ENCODE data around the gene MARK2.

MARK2 gene

DNA sequence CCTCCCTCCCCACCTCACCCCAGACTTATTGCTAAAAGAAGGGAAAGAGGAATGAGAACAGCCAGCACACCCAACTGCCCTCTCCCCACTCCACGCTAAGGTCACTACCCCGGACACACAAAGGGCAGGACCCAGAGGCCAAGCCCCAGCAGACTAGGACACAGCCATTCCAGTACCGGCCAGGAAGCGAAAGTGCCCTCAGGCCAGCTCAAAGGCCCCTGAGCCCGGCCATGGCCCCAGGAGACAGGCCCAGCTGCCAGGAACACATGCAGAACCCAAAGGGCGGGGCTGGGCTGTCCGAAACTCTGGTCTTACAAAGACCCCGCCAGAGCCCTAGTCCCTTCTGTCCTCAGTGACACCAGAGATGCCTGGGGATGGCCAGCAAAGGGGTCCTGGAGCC lies 72.5 kb downstream of the MARK2 start:
- H3K4me1 ChIP-seq (ENCODE audit: control insufficient read depth in 1 of 2, insufficient read depth in 2 of 2, low read length in 2 of 2): peaks cover 0 to 39% of the 10 kb centered on the region in 2 donors
- H3K27me3 ChIP-seq (ENCODE audit: low read depth, low read length): no peaks in the 10 kb centered on the region
- no peak overlapping the region for H3K27ac ChIP-seq (ENCODE audit: low read length)
- no peaks in the 10 kb centered on the region for H3K9me3 ChIP-seq (ENCODE audit: control insufficient read depth in 1 of 2, low read length in 2 of 2)
- no peak overlapping the region for H3K4me3 ChIP-seq (ENCODE audit: low read depth in 1 of 2, low read length in 2 of 2)
- peaks cover 7 to 19% of the 10 kb centered on the region in 2 donors for H3K36me3 ChIP-seq (ENCODE audit: control insufficient read depth in 1 of 2, insufficient read depth in 2 of 2, low read length in 2 of 2)

GRCh38 chr11:63911876-63912275 lies 73.0 kb downstream of the MARK2 start:
- Histone ChIP-seq H3K4me3 (ENCODE audit: low read depth in 1 of 2, low read length in 2 of 2) (no peak overlapping the region), H3K4me1 (ENCODE audit: control insufficient read depth in 1 of 2, insufficient read depth in 2 of 2, low read length in 2 of 2) (peaks cover 0 to 39% of the 10 kb centered on the region in 2 donors), H3K9me3 (ENCODE audit: control insufficient read depth in 1 of 2, low read length in 2 of 2) (no peaks in the 10 kb centered on the region), H3K27me3 (ENCODE audit: low read depth, low read length) (no peaks in the 10 kb centered on the region), H3K27ac (ENCODE audit: low read length) (no peak overlapping the region), H3K36me3 (ENCODE audit: control insufficient read depth in 1 of 2, insufficient read depth in 2 of 2, low read length in 2 of 2) (peaks cover 7 to 18% of the 10 kb centered on the region in 2 donors)

- Histone ChIP-seq H3K4me1 (ENCODE audit: control insufficient read depth in 1 of 2, insufficient read depth in 2 of 2, low read length in 2 of 2) (peaks cover 0 to 36% of the 10 kb centered on the region in 2 donors), H3K36me3 (ENCODE audit: control insufficient read depth in 1 of 2, insufficient read depth in 2 of 2, low read length in 2 of 2) (peaks cover 7 to 10% of the 10 kb centered on the region in 2 donors), H3K4me3 (ENCODE audit: low read depth in 1 of 2, low read length in 2 of 2) (no peak overlapping the region), H3K27ac (ENCODE audit: low read length) (no peak overlapping the region), H3K27me3 (ENCODE audit: low read depth, low read length) (no peaks in the 10 kb centered on the region), H3K9me3 (ENCODE audit: control insufficient read depth in 1 of 2, low read length in 2 of 2) (no peaks in the 10 kb centered on the region)
These were observed 73.8 kb downstream of the MARK2 start for GRCh38 chr11:63912678-63913077.

GRCh38 chr11:63913866-63914830 lies 75.2 kb downstream of the MARK2 start:
- Histone ChIP-seq H3K27me3 (ENCODE audit: low read depth, low read length) (no peaks in the 10 kb centered on the region), H3K4me3 (ENCODE audit: low read depth in 1 of 2, low read length in 2 of 2) (no peak overlapping the region), H3K4me1 (ENCODE audit: control insufficient read depth in 1 of 2, insufficient read depth in 2 of 2, low read length in 2 of 2) (peaks cover 0 to 36% of the 10 kb centered on the region in 2 donors), H3K36me3 (ENCODE audit: control insufficient read depth in 1 of 2, insufficient read depth in 2 of 2, low read length in 2 of 2) (peaks cover 0 to under 1% of the 10 kb centered on the region in 2 donors), H3K27ac (ENCODE audit: low read length) (no peak overlapping the region), H3K9me3 (ENCODE audit: control insufficient read depth in 1 of 2, low read length in 2 of 2) (no peaks in the 10 kb centered on the region)

GRCh38 chr11:63914896-63915691 lies 76.2 kb downstream of the MARK2 start:
- H3K27me3 ChIP-seq (ENCODE audit: low read depth, low read length): no peaks in the 10 kb centered on the region
- H3K36me3 ChIP-seq (ENCODE audit: control insufficient read depth in 1 of 2, insufficient read depth in 2 of 2, low read length in 2 of 2): no peaks in the 10 kb centered on the region
- no peaks in the 10 kb centered on the region for H3K9me3 ChIP-seq (ENCODE audit: control insufficient read depth in 1 of 2, low read length in 2 of 2)
- no peak overlapping the region for H3K4me3 ChIP-seq (ENCODE audit: low read depth in 1 of 2, low read length in 2 of 2)
- H3K4me1 ChIP-seq (ENCODE audit: control insufficient read depth in 1 of 2, insufficient read depth in 2 of 2, low read length in 2 of 2): peaks cover 0 to 44% of the 10 kb centered on the region in 2 donors
- no peak overlapping the region for H3K27ac ChIP-seq (ENCODE audit: low read length)

DNA sequence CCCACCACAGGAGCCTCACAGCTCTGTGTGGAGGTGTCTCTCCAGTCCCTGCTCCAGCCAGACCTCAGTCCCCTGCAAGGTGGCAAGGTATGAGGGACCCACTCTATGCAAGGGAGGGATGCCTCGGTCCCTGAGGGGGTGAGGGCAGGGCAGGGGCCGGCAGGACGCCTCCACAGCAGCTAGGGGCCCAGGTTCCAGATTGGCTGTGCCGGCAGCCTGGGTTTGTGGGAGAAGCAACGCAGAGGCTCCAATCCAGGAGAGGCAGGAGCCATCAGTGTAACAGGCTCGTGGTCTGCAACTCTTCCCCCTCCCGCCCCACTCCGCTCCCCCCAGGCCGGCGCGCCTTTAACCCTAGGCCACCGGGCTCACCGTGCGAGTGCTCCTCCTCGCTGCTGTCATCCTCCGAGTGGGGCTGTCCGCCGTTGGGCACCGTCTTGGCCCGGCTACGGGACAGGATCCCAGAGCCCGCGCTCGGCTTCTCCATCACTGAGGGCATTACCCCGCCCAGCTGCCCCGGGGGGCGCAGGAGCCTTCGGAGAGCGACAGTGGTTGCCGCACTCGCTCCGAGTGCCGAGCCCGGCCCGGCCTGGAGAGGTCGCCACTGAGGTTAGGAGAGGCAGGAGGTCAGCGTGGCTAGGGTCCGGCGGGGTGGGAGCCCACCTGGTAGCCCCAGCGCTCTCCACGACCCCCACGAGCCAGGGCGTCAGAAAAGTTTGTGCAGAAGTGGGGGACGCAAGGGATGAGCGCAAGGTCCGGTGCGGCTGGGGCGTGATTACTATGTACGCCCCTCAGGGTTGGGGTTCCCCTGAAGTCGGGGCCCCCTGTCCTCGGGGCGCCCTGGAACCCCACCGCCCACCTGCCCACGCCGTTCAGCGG lies 77.3 kb downstream of the MARK2 start:
- H3K27me3 ChIP-seq (ENCODE audit: low read depth, low read length): no peaks in the 10 kb centered on the region
- peak overlapping the region; percentile 33 to 63 for H3K4me3 ChIP-seq (ENCODE audit: low read depth in 1 of 2, low read length in 2 of 2)
- H3K4me1 ChIP-seq (ENCODE audit: control insufficient read depth in 1 of 2, insufficient read depth in 2 of 2, low read length in 2 of 2): peaks cover 0 to 53% of the 10 kb centered on the region in 2 donors
- H3K9me3 ChIP-seq (ENCODE audit: control insufficient read depth in 1 of 2, low read length in 2 of 2): no peaks in the 10 kb centered on the region
- H3K36me3 ChIP-seq (ENCODE audit: control insufficient read depth in 1 of 2, insufficient read depth in 2 of 2, low read length in 2 of 2): no peaks in the 10 kb centered on the region
- H3K27ac ChIP-seq (ENCODE audit: low read length): no peak overlapping the region

GRCh38 chr11:63916837-63917691 lies 78.2 kb downstream of the MARK2 start, which contains the start of gene RCOR2:
Gene RCOR2, minus strand, starts transcription at chr11:63917164. Its CDS starts 708 bp downstream, at chr11:63916456.
- H3K27ac ChIP-seq (ENCODE audit: low read length): no peak within 1 kb of the TSS
- H3K4me1 ChIP-seq (ENCODE audit: control insufficient read depth in 1 of 2, insufficient read depth in 2 of 2, low read length in 2 of 2): peaks cover 0 to 53% of the 10 kb centered on the region in 2 donors
- H3K9me3 ChIP-seq (ENCODE audit: control insufficient read depth in 1 of 2, low read length in 2 of 2): no peaks in the 10 kb centered on the region
- no peaks in the 10 kb centered on the region for H3K27me3 ChIP-seq (ENCODE audit: low read depth, low read length)
- peak within 1 kb of the TSS; percentile 42 to 67 for H3K4me3 ChIP-seq (ENCODE audit: low read depth in 1 of 2, low read length in 2 of 2)
- H3K36me3 ChIP-seq (ENCODE audit: control insufficient read depth in 1 of 2, insufficient read depth in 2 of 2, low read length in 2 of 2): no peaks in the 10 kb centered on the region

DNA sequence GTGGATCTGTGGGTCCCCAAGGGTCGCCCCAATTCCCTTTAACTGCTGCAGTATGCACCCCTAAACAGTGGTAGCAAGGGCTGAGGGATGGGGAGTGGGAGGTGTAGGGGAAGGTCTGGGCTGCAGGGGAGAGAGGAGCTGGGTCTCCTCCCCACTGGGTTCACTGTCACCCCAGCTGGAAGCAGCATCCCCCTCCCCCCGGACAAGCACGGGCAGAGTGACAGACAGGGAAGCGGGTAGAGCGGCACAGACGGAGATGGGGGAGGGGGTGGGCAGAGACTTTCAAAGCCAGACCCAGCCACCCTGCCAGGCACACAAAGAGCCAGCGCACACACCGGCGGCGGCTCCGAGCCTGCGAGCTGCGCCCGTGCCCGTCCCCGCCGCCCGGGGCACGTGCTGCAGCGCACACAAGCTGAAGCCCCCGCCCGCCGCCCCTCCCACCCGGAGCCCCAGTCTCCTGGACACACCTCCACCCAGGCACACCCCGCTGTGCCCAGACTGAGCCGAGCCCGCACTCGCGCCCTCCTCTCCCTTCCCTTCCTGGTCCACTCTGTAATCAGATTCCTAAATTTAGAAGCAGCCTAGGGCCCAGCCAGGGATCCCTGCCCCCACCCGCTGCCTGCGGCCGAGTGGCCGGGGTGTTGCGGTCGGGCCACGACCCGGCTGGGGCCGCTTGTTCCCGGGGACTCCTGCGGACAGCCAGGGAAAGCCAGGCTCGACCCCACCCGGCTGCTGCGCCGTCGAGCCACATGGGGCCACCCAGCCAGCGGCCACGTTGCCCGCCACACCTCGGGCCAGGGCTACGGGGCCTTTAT lies 79.0 kb downstream of the MARK2 start:
- peak overlapping the region; percentile 42 to 67 for H3K4me3 ChIP-seq (ENCODE audit: low read depth in 1 of 2, low read length in 2 of 2)
- no peak overlapping the region for H3K27ac ChIP-seq (ENCODE audit: low read length)
- no peaks in the 10 kb centered on the region for H3K27me3 ChIP-seq (ENCODE audit: low read depth, low read length)
- peaks cover 0 to 53% of the 10 kb centered on the region in 2 donors for H3K4me1 ChIP-seq (ENCODE audit: control insufficient read depth in 1 of 2, insufficient read depth in 2 of 2, low read length in 2 of 2)
- H3K36me3 ChIP-seq (ENCODE audit: control insufficient read depth in 1 of 2, insufficient read depth in 2 of 2, low read length in 2 of 2): no peaks in the 10 kb centered on the region
- H3K9me3 ChIP-seq (ENCODE audit: control insufficient read depth in 1 of 2, low read length in 2 of 2): no peaks in the 10 kb centered on the region

GRCh38 chr11:63918507-63919191 lies 79.7 kb downstream of the MARK2 start:
- no peak overlapping the region for H3K27ac ChIP-seq (ENCODE audit: low read length)
- no peaks in the 10 kb centered on the region for H3K36me3 ChIP-seq (ENCODE audit: control insufficient read depth in 1 of 2, insufficient read depth in 2 of 2, low read length in 2 of 2)
- no peaks in the 10 kb centered on the region for H3K9me3 ChIP-seq (ENCODE audit: control insufficient read depth in 1 of 2, low read length in 2 of 2)
- peak overlapping the region in 1 of 2 donors; percentile 67 for H3K4me3 ChIP-seq (ENCODE audit: low read depth in 1 of 2, low read length in 2 of 2)
- H3K27me3 ChIP-seq (ENCODE audit: low read depth, low read length): no peaks in the 10 kb centered on the region
- H3K4me1 ChIP-seq (ENCODE audit: control insufficient read depth in 1 of 2, insufficient read depth in 2 of 2, low read length in 2 of 2): peaks cover 0 to 53% of the 10 kb centered on the region in 2 donors
